Ascending aorta (tissue), 2 donors: ENCODE results near the gene MAPK10. TPM values are rescaled to one million over a fixed set of nuclear protein-coding genes. Genes with fewer than 3 reads are reported as not detected.

Experiments
- DNase-seq, 2 donors: peaks; one replicate each; pipeline ENCODE4 v3.0.0-alpha.2; 2019; ENCODE audit warnings: low spot score in 2 of 2
- H3K27ac ChIP-seq, 2 donors: fragments of 200-600 bp; sonication (generic); one replicate each; pipeline ENCODE4 v1.5.1; 2016 to 2017; ENCODE audit warnings: mild to moderate bottlenecking in 1 of 2
- H3K27me3 ChIP-seq: fragments of 200-600 bp; sonication (generic); one replicate; pipeline ENCODE4 v1.5.1; 2017
- H3K36me3 ChIP-seq, 2 donors: fragments of 200-600 bp; sonication (generic); one replicate each; pipeline ENCODE4 v1.5.1; 2016
- H3K4me1 ChIP-seq, 2 donors: fragments of 200-600 bp; sonication (generic); one replicate each; pipeline ENCODE4 v1.5.1; 2016 to 2017; ENCODE audit warnings: mild to moderate bottlenecking in 1 of 2
- H3K4me3 ChIP-seq, 2 donors: fragments of 200-600 bp; sonication (generic); one replicate each; pipeline ENCODE4 v1.5.1; 2016 to 2017; ENCODE audit warnings: mild to moderate bottlenecking in 1 of 2
- H3K9me3 ChIP-seq, 2 donors: fragments of 200-600 bp; sonication (generic); one replicate each; pipeline ENCODE4 v1.5.1; 2016
- CTCF ChIP-seq, 3 experiments: fragments of 200-600 bp in 2 of 3; fragments of 450-650 bp in 1 of 3; sonication (generic) in 2 of 3; IDR thresholded peaks; one replicate each; pipeline ENCODE4 v1.5.1; 2016 to 2019; ENCODE audit warnings: antibody characterized with exemption in 3 of 3, mild to moderate bottlenecking in 1 of 3, moderate library complexity in 1 of 3
- intact Hi-C: fragments of 100-400 bp; cut with DNase I; formaldehyde crosslinking; loops from one replicate; pipeline ENCODE4 v1.15.1; 2023
- total RNA-seq: library from RNA; depleted of rRNA; stranded (reverse); fragments of >200 nt; gene quantifications from one replicate; pipeline ENCODE4 v1.1.0, GENCODE V29; 2016

MAPK10 gene
- total RNA-seq, 1 donor from 2014 or later, result 9.3 TPM

DNA sequence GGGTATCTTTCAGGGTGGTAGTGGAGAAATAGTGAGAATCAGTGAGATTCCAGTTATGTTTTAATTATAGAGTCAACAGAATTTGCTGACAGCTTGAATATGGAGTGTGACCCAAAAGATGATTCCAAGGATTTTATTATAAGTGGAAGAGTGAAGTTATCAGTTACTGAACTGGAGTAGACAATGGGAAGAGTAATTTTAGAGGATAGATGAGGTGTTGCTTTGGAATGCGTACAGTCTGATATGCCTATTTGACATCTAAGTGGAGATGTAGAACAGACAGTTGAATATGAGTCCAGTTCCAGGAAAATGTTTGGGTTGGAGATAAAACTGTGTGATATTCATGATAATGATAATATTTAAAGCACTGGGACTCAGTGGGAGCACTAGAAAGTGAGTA is 174.2 kb downstream of the MAPK10 start:
- Histone ChIP-seq H3K4me3 (no peak overlapping the region), H3K27ac (no peak overlapping the region), H3K9me3 (peaks cover 0 to 18% of the 10 kb centered on the region in 2 donors), H3K36me3 (no peaks in the 10 kb centered on the region), H3K4me1 (no peaks in the 10 kb centered on the region), H3K27me3 (no peaks in the 10 kb centered on the region)
- DNase-seq, result no peak
- intact Hi-C loops, result no loop called here
- no peak for TF ChIP-seq CTCF (IDR thresholded peaks at IDR 0.05)

- H3K27me3 ChIP-seq, result no peaks in the 10 kb centered on the region
- intact Hi-C loops, result no loop called here
- H3K27ac ChIP-seq, result no peak overlapping the region
- H3K4me1 ChIP-seq, result no peaks in the 10 kb centered on the region
- peaks cover 0 to 12% of the 10 kb centered on the region in 2 donors for H3K9me3 ChIP-seq
- no peaks in the 10 kb centered on the region for H3K36me3 ChIP-seq
- no peak overlapping the region for H3K4me3 ChIP-seq
- no peak for DNase-seq
- TF ChIP-seq CTCF (IDR thresholded peaks at IDR 0.05), result no peak
These were observed 175.0 kb downstream of the MAPK10 start for GRCh38 chr4:86184901-86185285.

DNA sequence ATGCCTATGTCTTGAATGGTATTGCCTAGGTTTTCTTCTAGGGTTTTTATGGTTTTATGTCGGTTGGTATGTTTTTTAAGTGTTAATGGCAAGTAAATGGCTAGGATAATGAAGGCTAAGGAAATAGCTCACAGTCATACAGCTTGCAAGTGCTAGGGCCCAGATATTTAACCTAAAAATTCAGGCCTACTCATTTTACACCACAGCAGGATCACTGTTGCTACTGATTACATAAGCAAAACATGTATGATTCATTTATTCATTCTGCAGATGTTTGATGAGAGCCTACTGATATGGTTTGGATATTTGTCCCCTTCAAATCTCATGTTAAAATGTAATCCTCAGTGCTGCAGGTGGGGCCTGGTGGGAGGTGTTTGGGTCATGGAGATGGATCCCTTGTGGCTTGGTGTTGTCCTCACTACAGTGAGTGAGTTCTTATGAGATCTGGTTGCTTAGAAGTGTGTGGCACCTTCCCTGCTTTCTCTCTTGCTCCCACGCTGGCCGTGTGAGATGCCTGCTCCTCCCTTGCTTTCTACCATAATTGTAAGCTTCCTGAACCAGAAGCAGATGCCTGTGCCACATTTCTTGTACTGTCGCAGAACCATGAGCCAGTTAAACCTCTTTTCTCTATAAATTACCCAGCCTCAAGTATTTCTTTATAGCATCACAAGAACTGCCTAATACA is 175.5 kb downstream of the MAPK10 start:
- TF ChIP-seq CTCF (IDR thresholded peaks at IDR 0.05), result no peak
- H3K4me3 ChIP-seq, result no peak overlapping the region
- DNase-seq, result no peak

GRCh38 chr4:86181585-86181984 is 178.3 kb downstream of the MAPK10 start:
- H3K4me1 ChIP-seq, result no peaks in the 10 kb centered on the region
- peaks cover 0 to 12% of the 10 kb centered on the region in 2 donors for H3K9me3 ChIP-seq
- H3K27me3 ChIP-seq, result no peaks in the 10 kb centered on the region
- intact Hi-C loops, result no loop called here
- H3K4me3 ChIP-seq, result no peak overlapping the region
- no peak for TF ChIP-seq CTCF (IDR thresholded peaks at IDR 0.05)
- no peak for DNase-seq
- H3K27ac ChIP-seq, result no peak overlapping the region
- no peaks in the 10 kb centered on the region for H3K36me3 ChIP-seq

More for the DNA sequence above, 175.5 kb downstream of the MAPK10 start:
- peaks cover 0 to 12% of the 10 kb centered on the region in 2 donors for H3K9me3 ChIP-seq
- intact Hi-C loops, result no loop called here
- no peaks in the 10 kb centered on the region for H3K4me1 ChIP-seq
- no peak overlapping the region for H3K27ac ChIP-seq
- no peaks in the 10 kb centered on the region for H3K36me3 ChIP-seq
- H3K27me3 ChIP-seq, result no peaks in the 10 kb centered on the region

GRCh38 chr4:86178211-86178610 is 181.6 kb downstream of the MAPK10 start:
- H3K4me3 ChIP-seq, result no peak overlapping the region
- peaks cover 0 to 12% of the 10 kb centered on the region in 2 donors for H3K9me3 ChIP-seq
- no peak for TF ChIP-seq CTCF (IDR thresholded peaks at IDR 0.05)
- H3K27me3 ChIP-seq, result no peaks in the 10 kb centered on the region
- no peaks in the 10 kb centered on the region for H3K4me1 ChIP-seq
- no peak overlapping the region for H3K27ac ChIP-seq
- no peaks in the 10 kb centered on the region for H3K36me3 ChIP-seq
- intact Hi-C loops, result no loop called here
- DNase-seq, result no peak
